Lung (tissue), 12 donors: ENCODE data around the gene ARPC1B. TPM values are rescaled to one million over a fixed set of nuclear protein-coding genes. Genes with fewer than 3 reads are reported as not detected.

Experiments used
- ATAC-seq: fragments of 200-7000 bp; cut with Tn5 transposase; one replicate; pipeline ENCODE4 v1.9.1; 2020; ENCODE audit warnings: moderate number of reproducible peaks; ENCODE audit not compliant: insufficient read depth, low FRiP score
- DNase-seq, 3 donors: peaks; one replicate each; pipeline ENCODE4 v3.0.0-alpha.2; 2013 to 2017
- H3K27ac ChIP-seq, 2 donors: one replicate each; pipeline ENCODE4 v1.5.1; 2013; ENCODE audit warnings: mild to moderate bottlenecking in 2 of 2, moderate library complexity in 2 of 2, control low read depth in 1 of 2, inconsistent platforms in 1 of 2, low read depth in 1 of 2, low read length in 1 of 2
- H3K27me3 ChIP-seq, 3 donors: one replicate each; pipeline ENCODE4 v1.5.1; 2013; ENCODE audit warnings: low read length in 2 of 3; ENCODE audit not compliant: control insufficient read depth in 3 of 3, insufficient read depth in 3 of 3
- H3K36me3 ChIP-seq, 4 donors: one replicate each; pipeline ENCODE4 v1.5.1; 2013; ENCODE audit warnings: low read length in 4 of 4, mild to moderate bottlenecking in 1 of 4, moderate library complexity in 1 of 4; ENCODE audit not compliant: control insufficient read depth in 4 of 4, insufficient read depth in 4 of 4
- H3K4me1 ChIP-seq, 5 donors: one replicate each; pipeline ENCODE4 v1.5.1; 2013; ENCODE audit warnings: low read length in 5 of 5, mild to moderate bottlenecking in 2 of 5, moderate library complexity in 1 of 5; ENCODE audit not compliant: control insufficient read depth in 5 of 5, insufficient read depth in 5 of 5
- H3K4me3 ChIP-seq: one replicate; pipeline ENCODE4 v1.5.1; 2013; ENCODE audit warnings: mild to moderate bottlenecking, control low read depth, moderate library complexity
- H3K9ac ChIP-seq, 2 donors: one replicate each; pipeline ENCODE4 v1.5.1; 2013; ENCODE audit warnings: low read length in 2 of 2, control low read depth in 1 of 2; ENCODE audit not compliant: insufficient read depth in 1 of 2
- H3K9me3 ChIP-seq, 4 donors: one replicate each; pipeline ENCODE4 v1.5.1; 2013; ENCODE audit warnings: low read length in 3 of 4, mild to moderate bottlenecking in 1 of 4, moderate library complexity in 1 of 4; ENCODE audit not compliant: control insufficient read depth in 4 of 4, insufficient read depth in 3 of 4
- WGBS, 2 donors: extraction: QIAGEN DNeasy Blood & Tissue Kit; methylation state at CpG; one replicate each; pipeline ENCODE4 v1.1.7; 2013; 5-methylcytosine and 5-hydroxymethylcytosine counted together
- polyA plus RNA-seq, 2 donors: library from polyadenylated mRNA; stranded (reverse); fragments of 200-250 nt; gene quantifications; one replicate each; pipeline ENCODE4 v1.2.1, GENCODE V29; 2013
- total RNA-seq, 2 donors: library from RNA; depleted of rRNA in 1 of 2; stranded (reverse); fragments of >200 nt in 1 of 2; gene quantifications; one replicate each; pipeline ENCODE4 v1.2.1, GENCODE V29; 2014 to 2021
- TF ChIP-seq, protein P1 (sequence below): IDR thresholded peaks from 2 replicates; pipeline ENCODE4 v1.5.1; 2012; ENCODE audit warnings: mild to moderate bottlenecking; ENCODE audit errors: control extremely low read depth, extremely low read depth
- donor health status: control.
- donor health status: control.
- donor health status: Bipolar disorder and iron deficiency.
- donor health status: healthy.
- donor health status: DM: yes; HTN: yes; CAD: no.

ARPC1B gene
- total and polyA plus RNA-seq, 4 donors, result 164 to 937 (median 266) TPM

DNA sequence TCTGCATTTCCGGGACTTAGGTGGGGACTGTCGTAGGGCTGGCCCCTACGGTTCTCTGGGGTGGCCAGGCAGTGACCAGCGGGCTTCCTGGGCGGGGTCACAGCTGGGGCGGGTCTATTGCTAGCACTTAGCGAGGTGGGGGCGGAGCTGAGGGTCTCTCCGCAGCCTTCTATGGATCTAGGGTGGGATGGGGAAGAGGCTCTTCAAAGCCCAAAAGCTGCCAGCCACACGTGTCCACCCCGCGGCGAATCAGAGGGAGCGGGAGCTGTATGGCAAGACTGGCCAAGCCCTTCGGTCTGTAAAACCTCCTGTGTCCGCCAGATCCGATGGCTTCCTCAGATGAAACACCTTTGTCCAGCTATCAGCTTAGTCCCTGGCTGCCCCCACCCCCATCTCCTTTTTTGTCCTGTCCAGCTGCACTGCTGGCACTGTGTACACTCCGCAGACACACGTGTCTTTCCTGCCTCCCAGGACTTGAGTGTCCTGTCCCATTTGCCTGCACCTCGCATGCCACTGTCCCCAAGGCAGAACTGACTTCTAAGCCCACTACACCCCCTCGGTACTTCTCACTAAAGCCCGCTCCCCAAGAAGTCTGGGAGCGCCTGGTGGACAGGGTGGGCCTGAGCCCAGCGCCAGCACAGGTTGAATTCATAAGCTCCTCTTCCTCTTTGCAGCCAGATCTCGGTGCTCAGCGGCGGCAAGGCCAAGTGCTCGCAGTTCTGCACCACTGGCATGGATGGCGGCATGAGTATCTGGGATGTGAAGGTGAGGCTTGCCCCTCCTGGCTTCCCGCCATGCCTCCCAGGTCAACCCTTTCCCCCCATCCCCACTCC lies 19.0 kb downstream of the ARPC1B start:
- Histone ChIP-seq H3K27ac (peak overlapping the region in 1 of 2 donors; percentile 67), H3K4me1 (peaks cover 2 to 15% (median 10%) of the 10 kb centered on the region in 5 donors), H3K9ac (peak overlapping the region; percentile 81 to 82), H3K4me3 (peak overlapping the region; percentile 27), H3K36me3 (peaks cover 11 to 65% (median 21%) of the 10 kb centered on the region in 4 donors), H3K9me3 (no peaks in the 10 kb centered on the region), H3K27me3 (no peaks in the 10 kb centered on the region)
- DNase-seq, result peak; percentile 72 to 81 (median 78)
- WGBS, 2 donors, result 51 to 60% methylated on average over 28 to 30 of the region's 30 CpGs
- peak; percentile 46 for ATAC-seq
- TF ChIP-seq, protein P1, sequence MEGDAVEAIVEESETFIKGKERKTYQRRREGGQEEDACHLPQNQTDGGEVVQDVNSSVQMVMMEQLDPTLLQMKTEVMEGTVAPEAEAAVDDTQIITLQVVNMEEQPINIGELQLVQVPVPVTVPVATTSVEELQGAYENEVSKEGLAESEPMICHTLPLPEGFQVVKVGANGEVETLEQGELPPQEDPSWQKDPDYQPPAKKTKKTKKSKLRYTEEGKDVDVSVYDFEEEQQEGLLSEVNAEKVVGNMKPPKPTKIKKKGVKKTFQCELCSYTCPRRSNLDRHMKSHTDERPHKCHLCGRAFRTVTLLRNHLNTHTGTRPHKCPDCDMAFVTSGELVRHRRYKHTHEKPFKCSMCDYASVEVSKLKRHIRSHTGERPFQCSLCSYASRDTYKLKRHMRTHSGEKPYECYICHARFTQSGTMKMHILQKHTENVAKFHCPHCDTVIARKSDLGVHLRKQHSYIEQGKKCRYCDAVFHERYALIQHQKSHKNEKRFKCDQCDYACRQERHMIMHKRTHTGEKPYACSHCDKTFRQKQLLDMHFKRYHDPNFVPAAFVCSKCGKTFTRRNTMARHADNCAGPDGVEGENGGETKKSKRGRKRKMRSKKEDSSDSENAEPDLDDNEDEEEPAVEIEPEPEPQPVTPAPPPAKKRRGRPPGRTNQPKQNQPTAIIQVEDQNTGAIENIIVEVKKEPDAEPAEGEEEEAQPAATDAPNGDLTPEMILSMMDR, result no peak

DNA sequence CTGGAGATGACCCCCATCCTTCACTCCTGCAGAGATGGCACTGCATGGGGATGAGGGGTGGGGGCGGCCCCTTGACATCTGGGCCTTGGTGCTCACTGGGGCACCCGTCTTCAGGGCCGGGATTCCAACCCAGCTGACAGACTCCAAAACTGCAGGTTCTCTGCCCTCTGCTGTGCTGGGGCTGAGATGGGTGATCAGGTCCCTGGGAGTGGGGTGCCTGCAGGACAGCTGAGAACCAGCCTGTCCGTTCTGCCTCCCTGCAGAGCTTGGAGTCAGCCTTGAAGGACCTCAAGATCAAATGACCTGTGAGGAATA lies 19.6 kb downstream of the ARPC1B start:
- WGBS, 2 donors, result 92% methylated on average over 4 of the region's 4 CpGs
- no peaks in the 10 kb centered on the region for H3K9me3 ChIP-seq
- H3K27ac ChIP-seq, result no peak overlapping the region
- no peak overlapping the region for H3K9ac ChIP-seq
- DNase-seq, result no peak
- TF ChIP-seq, protein P1, result no peak
- no peaks in the 10 kb centered on the region for H3K27me3 ChIP-seq
- no peak for ATAC-seq
- peaks cover 2 to 15% (median 10%) of the 10 kb centered on the region in 5 donors for H3K4me1 ChIP-seq
- H3K4me3 ChIP-seq, result no peak overlapping the region
- H3K36me3 ChIP-seq, result peaks cover 11 to 66% (median 22%) of the 10 kb centered on the region in 4 donors

DNA sequence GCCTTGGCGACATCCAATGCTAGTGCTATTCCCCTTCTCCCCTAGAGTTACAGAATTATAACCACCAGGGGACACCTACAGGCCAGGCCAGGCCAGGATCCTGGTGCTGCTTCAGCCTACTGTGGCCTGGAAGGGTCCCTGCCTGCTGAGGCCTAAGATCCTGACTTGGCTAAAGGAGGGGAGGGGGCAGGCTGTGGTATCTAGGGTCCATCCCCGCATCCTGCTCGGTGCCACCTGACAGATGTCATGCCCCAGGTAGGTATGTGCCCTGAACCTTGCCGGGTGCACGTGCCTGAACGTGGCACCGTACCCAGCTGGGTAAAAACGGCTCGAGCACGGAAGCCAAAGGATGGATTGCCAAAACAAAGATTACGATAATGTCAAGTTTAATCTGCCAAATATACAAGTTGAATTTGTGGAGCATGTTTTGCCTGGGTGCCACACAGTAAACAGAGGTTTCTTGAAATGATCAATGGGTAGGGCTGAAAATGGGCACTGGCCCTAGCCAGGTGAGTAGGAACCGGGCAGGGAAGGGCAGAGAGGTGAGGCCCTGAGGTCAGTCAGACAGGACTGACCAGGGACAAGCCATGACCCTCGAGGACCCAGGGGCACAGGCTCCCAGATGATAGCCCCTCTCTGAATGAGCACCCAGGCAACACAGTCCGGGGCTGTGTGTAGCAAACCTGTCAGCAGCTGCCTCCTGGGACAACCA lies 21.2 kb downstream of the ARPC1B start:
- Histone ChIP-seq H3K9me3 (no peaks in the 10 kb centered on the region), H3K27me3 (no peaks in the 10 kb centered on the region), H3K36me3 (peaks cover 19 to 66% (median 30%) of the 10 kb centered on the region in 4 donors), H3K27ac (no peak overlapping the region), H3K4me3 (no peak overlapping the region), H3K9ac (no peak overlapping the region), H3K4me1 (peaks cover 2 to 15% (median 10%) of the 10 kb centered on the region in 5 donors)
- no peak for DNase-seq
- TF ChIP-seq, protein P1, result no peak
- no peak for ATAC-seq
- WGBS, 2 donors, result 89 to 93% methylated on average over 14 of the region's 14 CpGs
